Stimulated activated CD4-positive, alpha-beta T cell treated with anti-CD3 and anti-CD28 coated beads, Interleukin-1b, Interleukin-23, amount 100 ng/mL, for 1 hour (primary cell): ENCODE data around the gene CACNA1G.

Source experiments
- DNase-seq, 2 donors: peaks; one replicate each; pipeline ENCODE4 v3.0.0-alpha.2; 2020; ENCODE audit warnings: low read depth in 2 of 2

CACNA1G gene

GRCh38 chr17:50533720-50534148, 26.8 kb upstream of the CACNA1G start:
- no peak for DNase-seq

GRCh38 chr17:50534222-50534978, 26.1 kb upstream of the CACNA1G start:
- no peak for DNase-seq

- no peak for DNase-seq
These were observed 25.6 kb upstream of the CACNA1G start for GRCh38 chr17:50534979-50535326.

- no peak for DNase-seq
These were observed 25.1 kb upstream of the CACNA1G start for GRCh38 chr17:50535407-50535806.

- DNase-seq: no peak
These were observed 23.6 kb upstream of the CACNA1G start for GRCh38 chr17:50536683-50537646.

GRCh38 chr17:50537721-50538548, 22.6 kb upstream of the CACNA1G start:
- no peak for DNase-seq

GRCh38 chr17:50538549-50539410, 21.7 kb upstream of the CACNA1G start:
- DNase-seq: no peak

DNA sequence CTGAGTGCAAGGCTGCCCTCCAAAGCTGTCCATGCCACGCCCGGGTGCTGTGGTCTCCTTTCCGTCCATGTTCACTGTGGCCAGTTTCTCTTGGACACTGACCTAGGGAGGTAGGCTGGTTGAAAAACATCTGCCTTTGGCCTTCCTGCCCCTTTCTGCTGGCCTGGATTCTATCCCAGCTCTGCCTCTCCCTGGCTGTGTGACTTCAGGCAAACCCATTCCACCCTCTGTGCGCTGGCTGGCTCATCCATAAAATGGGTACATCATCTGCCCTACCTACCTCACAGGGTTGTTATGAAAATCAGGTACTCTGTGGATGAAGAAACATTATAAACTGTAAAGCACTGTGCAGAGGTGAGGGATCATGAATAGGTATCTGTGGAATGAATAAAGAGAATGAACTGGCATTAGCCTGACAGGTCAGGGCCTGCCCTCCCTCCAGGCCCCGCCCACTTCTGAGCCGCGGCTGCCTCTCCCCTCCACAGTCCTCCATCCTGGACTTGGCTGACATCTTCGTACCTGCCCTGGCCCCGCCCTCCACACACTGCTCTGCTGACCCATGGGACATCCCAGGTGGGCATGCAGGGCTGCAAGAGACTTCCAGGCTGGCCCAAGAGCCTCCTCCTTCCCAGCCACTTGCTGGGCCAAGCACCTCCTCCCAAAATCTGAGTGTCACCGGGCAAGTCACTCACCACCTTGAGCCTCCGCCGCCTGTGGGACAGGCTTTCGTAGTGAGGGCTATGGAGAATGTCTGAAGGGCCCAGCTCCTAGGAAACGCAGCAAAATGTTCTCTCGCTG, 20.6 kb upstream of the CACNA1G start:
- no peak for DNase-seq

DNA sequence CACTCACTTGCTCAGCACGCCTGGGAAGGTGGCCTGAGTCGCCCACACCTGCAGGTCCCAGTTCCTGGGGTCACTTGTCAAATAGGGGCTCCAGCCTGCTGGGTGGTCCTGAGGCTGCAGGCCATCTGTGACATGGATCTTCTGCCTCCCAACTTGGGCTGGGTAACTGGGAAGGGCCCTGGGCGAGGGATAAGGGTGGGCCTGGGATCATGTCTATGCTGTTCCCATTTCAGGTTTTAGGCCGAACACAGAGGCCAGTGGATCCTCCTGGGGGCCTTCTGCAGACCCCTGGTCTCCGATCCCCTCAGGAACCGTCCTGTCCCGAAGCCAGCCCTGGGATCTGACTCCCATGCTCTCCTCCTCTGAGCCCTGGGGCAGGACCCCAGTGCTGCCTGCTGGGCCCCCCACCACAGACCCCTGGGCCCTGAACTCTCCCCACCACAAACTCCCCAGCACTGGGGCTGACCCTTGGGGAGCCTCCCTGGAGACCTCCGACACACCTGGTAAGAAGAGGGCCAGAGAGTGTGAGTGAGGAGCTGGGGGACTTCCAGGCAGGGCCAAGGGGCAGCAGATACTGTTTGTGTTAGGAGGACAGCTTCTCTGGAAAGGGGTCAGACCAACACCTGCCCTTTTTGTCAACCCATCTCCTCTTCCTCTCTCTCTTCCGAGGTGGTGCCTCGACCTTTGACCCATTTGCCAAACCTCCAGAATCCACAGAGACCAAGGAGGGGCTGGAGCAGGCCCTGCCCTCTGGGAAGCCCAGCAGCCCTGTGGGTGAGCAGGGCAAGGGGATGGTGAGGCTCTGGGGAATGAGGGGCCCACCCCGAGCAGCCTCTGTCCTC, 19.7 kb upstream of the CACNA1G start:
- no peak for DNase-seq

GRCh38 chr17:50541402-50541715, 19.2 kb upstream of the CACNA1G start:
- DNase-seq: no peak

DNA sequence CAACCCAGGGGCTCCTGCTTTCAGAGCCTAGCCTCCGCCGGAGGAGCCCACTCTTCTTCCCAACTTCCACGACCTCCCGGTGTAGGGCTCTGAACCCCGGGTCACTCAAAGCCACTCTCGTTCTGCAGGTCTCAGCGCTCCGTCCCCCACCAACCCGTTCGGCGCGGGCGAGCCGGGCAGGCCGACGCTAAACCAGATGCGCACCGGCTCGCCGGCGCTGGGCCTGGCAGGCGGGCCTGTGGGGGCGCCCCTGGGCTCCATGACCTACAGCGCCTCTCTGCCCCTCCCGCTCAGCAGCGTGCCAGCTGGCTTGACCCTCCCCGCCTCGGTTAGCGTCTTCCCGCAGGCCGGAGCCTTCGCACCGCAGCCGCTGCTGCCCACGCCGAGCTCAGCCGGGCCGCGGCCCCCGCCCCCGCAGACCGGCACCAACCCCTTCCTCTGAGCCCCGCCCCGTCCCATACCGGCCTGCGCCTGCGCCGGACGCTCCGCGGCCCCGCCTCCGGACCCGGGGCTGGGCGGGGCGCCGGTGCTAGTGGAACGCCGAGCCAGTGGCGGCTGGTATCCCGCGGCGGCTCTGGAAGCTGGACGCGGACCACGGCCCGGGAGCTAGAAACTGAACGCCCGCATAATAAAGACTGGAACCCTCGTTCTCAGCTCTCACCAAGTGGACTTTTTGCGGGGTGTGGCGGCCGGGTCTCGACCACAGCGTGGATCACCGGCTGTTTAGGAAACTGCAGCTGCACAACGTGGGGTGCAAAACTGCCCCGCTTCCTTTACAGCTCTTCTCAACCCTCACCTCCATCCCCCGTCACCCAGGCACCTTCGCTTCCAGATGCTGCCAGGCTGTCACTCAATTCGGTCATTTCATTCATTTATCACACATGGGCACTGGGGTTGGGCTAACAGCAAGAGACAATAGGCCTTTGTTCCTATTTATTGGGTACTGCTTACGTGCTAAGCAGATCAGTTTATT, 18.5 kb upstream of the CACNA1G start:
- peak; percentile 53 to 76 for DNase-seq

GRCh38 chr17:50542795-50543774, 17.4 kb upstream of the CACNA1G start:
- DNase-seq: no peak

GRCh38 chr17:50544516-50544915, 16.0 kb upstream of the CACNA1G start:
- no peak for DNase-seq

GRCh38 chr17:50545311-50545710, 15.2 kb upstream of the CACNA1G start:
- no peak for DNase-seq

- DNase-seq: no peak
These were observed 13.8 kb upstream of the CACNA1G start for GRCh38 chr17:50546701-50547034.

GRCh38 chr17:50547035-50547735, 13.3 kb upstream of the CACNA1G start, which contains the start of gene SPATA20:
Gene SPATA20 (plus strand): TSS chr17:50547174. CDS start chr17:50547209, 35 bp downstream.
- DNase-seq: peak; percentile 48 to 71
